Vagina (tissue), 2 donors: ENCODE data around the gene ATP11A. TPM values are rescaled to one million over a fixed set of nuclear protein-coding genes. Genes with fewer than 3 reads are reported as not detected.
"Not testable (repeated sequence)": the region's sequence is repeated elsewhere in the genome, so short reads cannot be mapped to it uniquely, and the experiment has no call there.

ENCODE experiments used
- DNase-seq, 2 donors: peaks; one replicate each; pipeline ENCODE4 v3.0.0-alpha.2; 2017; ENCODE audit errors: extremely low spot score in 2 of 2
- H3K27ac ChIP-seq: fragments of 200-600 bp; sonication (generic); one replicate; pipeline ENCODE4 v1.5.1; 2019
- H3K27me3 ChIP-seq: fragments of 200-600 bp; sonication (generic); one replicate; pipeline ENCODE4 v1.5.1; 2019
- H3K36me3 ChIP-seq, 2 donors: fragments of 200-600 bp; sonication (generic); one replicate each; pipeline ENCODE4 v1.5.1; 2017 to 2019
- H3K4me1 ChIP-seq: fragments of 200-600 bp; sonication (generic); one replicate; pipeline ENCODE4 v1.5.1; 2019
- H3K4me3 ChIP-seq, 2 donors: fragments of 200-600 bp; sonication (generic); 1 replicate in 1 of 2; 2 replicates in 1 of 2; pipeline ENCODE4 v1.5.1; 2016 to 2019
- H3K9me3 ChIP-seq: fragments of 200-600 bp; sonication (generic); one replicate; pipeline ENCODE4 v1.5.1; 2019
- CTCF ChIP-seq, 3 experiments: fragments of 450-650 bp in 2 of 3; fragments of 200-600 bp in 1 of 3; sonication (generic) in 1 of 3; IDR thresholded peaks; one replicate each; pipeline ENCODE4 v1.5.1; 2017 to 2019; ENCODE audit warnings: antibody characterized with exemption in 3 of 3, mild to moderate bottlenecking in 2 of 3, moderate library complexity in 2 of 3
- POLR2A ChIP-seq, 2 donors: fragments of 450-650 bp; IDR thresholded peaks; one replicate each; pipeline ENCODE4 v1.6.1; 2017; ENCODE audit warnings: antibody characterized with exemption in 2 of 2, mild to moderate bottlenecking in 2 of 2, moderate library complexity in 2 of 2
- POLR2AphosphoS5 ChIP-seq, 2 donors: sonication (generic); formaldehyde crosslinking; IDR thresholded peaks; one replicate each; pipeline ENCODE4 v1.9.0; 2017; ENCODE audit warnings: antibody characterized with exemption in 2 of 2, mild to moderate bottlenecking in 2 of 2, low read depth in 1 of 2; ENCODE audit not compliant: insufficient read depth in 1 of 2
- intact Hi-C: fragments of 100-400 bp; cut with DNase I; formaldehyde crosslinking; loops from one replicate; pipeline ENCODE4 v1.15.1; 2023
- total RNA-seq: library from RNA; depleted of rRNA; stranded (reverse); fragments of >200 nt; gene quantifications from one replicate; pipeline ENCODE4 v1.2.3, GENCODE V29; 2016

ATP11A gene
- total RNA-seq, 1 donor from 2014 or later, result 33.4 TPM

- intact Hi-C loops, result no loop called here
- H3K4me3 ChIP-seq, result no peak overlapping the region
- H3K27me3 ChIP-seq, result no peaks in the 10 kb centered on the region
- TF ChIP-seq POLR2AphosphoS5 (IDR thresholded peaks at IDR 0.05; ENCODE audit: insufficient read depth in 1 of 2, low read depth in 1 of 2) (no peak), POLR2A (IDR thresholded peaks at IDR 0.05) (no peak), CTCF (IDR thresholded peaks at IDR 0.05) (no peak)
- H3K27ac ChIP-seq, result no peak overlapping the region
- H3K4me1 ChIP-seq, result no peaks in the 10 kb centered on the region
- no peaks in the 10 kb centered on the region for H3K36me3 ChIP-seq
- H3K9me3 ChIP-seq, result no peaks in the 10 kb centered on the region
- no peak for DNase-seq
Measured at GRCh38 chr13:112675366-112675756, 14.5 kb upstream of the ATP11A start.

- H3K4me3 ChIP-seq, H3K9me3 ChIP-seq, H3K36me3 ChIP-seq, DNase-seq, intact Hi-C loops, H3K4me1 ChIP-seq, H3K27ac ChIP-seq, H3K27me3 ChIP-seq: not testable (repeated sequence)
Measured at GRCh38 chr13:112677421-112677962, 12.3 kb upstream of the ATP11A start.

GRCh38 chr13:112679381-112679780 is 10.5 kb upstream of the ATP11A start:
- no peaks in the 10 kb centered on the region for H3K9me3 ChIP-seq
- H3K27me3 ChIP-seq, result no peaks in the 10 kb centered on the region
- DNase-seq, result no peak
- TF ChIP-seq POLR2A (IDR thresholded peaks at IDR 0.05) (no peak), POLR2AphosphoS5 (IDR thresholded peaks at IDR 0.05; ENCODE audit: insufficient read depth in 1 of 2, low read depth in 1 of 2) (no peak), CTCF (IDR thresholded peaks at IDR 0.05) (no peak)
- intact Hi-C loops, result no loop called here
- H3K27ac ChIP-seq, result no peak overlapping the region
- no peak overlapping the region for H3K4me3 ChIP-seq
- no peaks in the 10 kb centered on the region for H3K4me1 ChIP-seq
- H3K36me3 ChIP-seq, result no peaks in the 10 kb centered on the region

GRCh38 chr13:112679932-112680677 is 9.7 kb upstream of the ATP11A start:
- Histone ChIP-seq H3K27ac (no peak overlapping the region), H3K27me3 (no peaks in the 10 kb centered on the region), H3K9me3 (no peaks in the 10 kb centered on the region), H3K4me1 (no peaks in the 10 kb centered on the region), H3K36me3 (no peaks in the 10 kb centered on the region), H3K4me3 (no peak overlapping the region)
- intact Hi-C loops, result no loop called here
- DNase-seq, result peak in 1 of 2 donors; percentile 65
- no peak for TF ChIP-seq CTCF (IDR thresholded peaks at IDR 0.05)
- TF ChIP-seq POLR2A (IDR thresholded peaks at IDR 0.05), result no peak
- TF ChIP-seq POLR2AphosphoS5 (IDR thresholded peaks at IDR 0.05; ENCODE audit: insufficient read depth in 1 of 2, low read depth in 1 of 2), result no peak

GRCh38 chr13:112680741-112681360 is 9.0 kb upstream of the ATP11A start:
- intact Hi-C loops, result no loop called here
- Histone ChIP-seq H3K4me1 (no peaks in the 10 kb centered on the region), H3K27ac (no peak overlapping the region), H3K36me3 (no peaks in the 10 kb centered on the region), H3K4me3 (no peak overlapping the region), H3K27me3 (no peaks in the 10 kb centered on the region), H3K9me3 (no peaks in the 10 kb centered on the region)
- TF ChIP-seq POLR2AphosphoS5 (IDR thresholded peaks at IDR 0.05; ENCODE audit: insufficient read depth in 1 of 2, low read depth in 1 of 2), result no peak
- no peak for TF ChIP-seq POLR2A (IDR thresholded peaks at IDR 0.05)
- no peak for TF ChIP-seq CTCF (IDR thresholded peaks at IDR 0.05)
- peak in 1 of 2 donors; percentile 74 for DNase-seq
